Karpas-422 (cell line): ENCODE data around the gene NAV2. TPM values are rescaled to one million over a fixed set of nuclear protein-coding genes. Genes with fewer than 3 reads are reported as not detected.

ENCODE experiments used
- DNase-seq: peaks from one replicate; pipeline ENCODE4 v3.0.0-alpha.2; 2015
- H2AFZ ChIP-seq: fragments of 200-600 bp; sonication (generic); 2 replicates; pipeline ENCODE4 v1.6.1; 2014; ENCODE audit warnings: antibody characterized with exemption, low read length, mixed read lengths
- H3K27ac ChIP-seq: fragments of 200-600 bp; sonication (generic); 2 replicates; pipeline ENCODE4 v1.5.1; 2014; ENCODE audit warnings: mild to moderate bottlenecking, low read length, moderate library complexity
- H3K27me3 ChIP-seq: fragments of 200-600 bp; sonication (generic); 2 replicates; pipeline ENCODE4 v1.6.1; 2014; ENCODE audit warnings: low read length, mixed read lengths
- H3K36me3 ChIP-seq: fragments of 200-600 bp; sonication (generic); 2 replicates; pipeline ENCODE4 v1.6.1; 2014; ENCODE audit warnings: low read length, mixed read lengths; ENCODE audit not compliant: insufficient read depth
- H3K4me1 ChIP-seq: fragments of 200-600 bp; sonication (generic); 2 replicates; pipeline ENCODE4 v1.6.1; 2014; ENCODE audit warnings: mild to moderate bottlenecking, low read length, mixed read lengths
- H3K4me2 ChIP-seq: fragments of 200-600 bp; sonication (generic); 2 replicates; pipeline ENCODE4 v1.6.1; 2014; ENCODE audit warnings: low read length, low read depth, mild to moderate bottlenecking; ENCODE audit not compliant: poor library complexity, severe bottlenecking
- H3K4me3 ChIP-seq: fragments of 200-600 bp; sonication (generic); 2 replicates; pipeline ENCODE4 v1.5.1; 2014; ENCODE audit warnings: mild to moderate bottlenecking, antibody characterized with exemption, low read length, mixed read lengths
- H3K79me2 ChIP-seq: fragments of 200-600 bp; sonication (generic); 2 replicates; pipeline ENCODE4 v1.6.1; 2014; ENCODE audit warnings: mild to moderate bottlenecking, low read length, mixed read lengths
- H3K9ac ChIP-seq: fragments of 200-600 bp; sonication (generic); 2 replicates; pipeline ENCODE4 v1.6.0; 2014; ENCODE audit warnings: low read length
- H3K9me2 ChIP-seq: fragments of 200-600 bp; sonication (generic), shearing (Covaris generic); replicated peaks from 2 replicates; pipeline ENCODE4 v1.6.0; 2014; ENCODE audit warnings: mild to moderate bottlenecking, low read length, moderate library complexity; ENCODE audit not compliant: insufficient read depth
- H3K9me3 ChIP-seq: fragments of 300-700, 200-600 bp; sonication (generic); 2 replicates; pipeline ENCODE4 v1.6.1; 2014; ENCODE audit warnings: low read length, mixed read lengths
- H4K20me1 ChIP-seq: fragments of 200-600 bp; sonication (generic); 2 replicates; pipeline ENCODE4 v1.6.1; 2014; ENCODE audit warnings: mild to moderate bottlenecking, antibody characterized with exemption, low read length, low read depth; ENCODE audit not compliant: insufficient read depth
- total RNA-seq: library from RNA; depleted of rRNA; stranded (reverse); fragments of >200 nt; shearing (Covaris generic); gene quantifications from 2 replicates; pipeline ENCODE4 v1.2.3, GENCODE V29; 2014; ENCODE audit warnings: low replicate concordance

Gene NAV2
- total RNA-seq, 1 experiment from 2014 or later: not detected

DNA sequence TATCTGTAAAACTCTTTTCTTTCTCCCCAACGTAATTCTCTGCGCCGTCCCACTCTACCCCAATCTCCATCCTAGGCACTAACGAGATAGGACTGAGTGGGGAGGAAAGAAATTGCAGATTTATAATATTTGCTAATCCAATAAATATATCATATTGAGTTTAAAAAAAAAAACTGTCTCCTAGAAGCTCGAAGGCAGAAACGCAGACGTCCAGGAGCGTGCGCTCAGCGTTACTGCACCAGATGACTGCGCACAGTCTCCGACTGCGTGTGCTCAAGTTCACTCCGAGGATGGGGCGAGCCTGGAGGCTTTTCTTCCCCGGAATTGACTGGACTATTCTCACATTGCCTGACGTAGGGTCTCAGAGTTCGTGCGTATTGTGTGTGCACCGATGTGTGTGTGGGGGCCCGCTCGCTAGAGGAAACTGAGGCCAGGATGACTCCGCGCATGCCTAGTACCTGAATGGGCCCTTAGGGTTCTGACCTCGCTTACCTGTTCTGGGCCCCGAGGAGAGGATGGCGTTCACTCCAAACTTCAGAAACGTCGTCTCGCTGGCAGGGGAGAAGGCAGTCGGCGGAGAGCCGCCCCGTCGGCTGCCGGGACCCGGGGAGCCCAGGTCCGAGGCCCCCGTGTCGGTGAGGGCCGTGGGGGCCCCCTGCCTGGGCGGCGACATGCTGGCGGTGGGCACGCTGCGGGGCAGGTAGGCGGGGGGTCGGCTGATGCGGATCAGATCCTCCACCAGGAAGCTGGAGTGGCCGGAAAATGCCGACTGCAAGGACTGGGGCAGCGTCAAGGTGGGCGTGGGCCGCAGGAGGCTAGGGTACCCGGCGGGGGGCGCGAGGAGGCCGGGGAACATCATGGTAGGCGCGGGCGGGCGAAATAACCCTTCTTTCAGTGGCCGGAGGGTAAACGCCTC lies 447.1 kb downstream of the NAV2 start:
- H3K36me3 ChIP-seq: no peaks in the 10 kb centered on the region
- H3K9ac ChIP-seq: no peak overlapping the region
- no peak overlapping the region for H3K4me2 ChIP-seq
- no peaks in the 10 kb centered on the region for H3K27me3 ChIP-seq
- H3K4me3 ChIP-seq: no peak overlapping the region
- no peaks in the 10 kb centered on the region for H3K4me1 ChIP-seq
- H3K27ac ChIP-seq: no peak overlapping the region
- H2AFZ ChIP-seq: no peak overlapping the region
- no peak for DNase-seq
- H4K20me1 ChIP-seq: no peaks in the 10 kb centered on the region
- no peaks in the 10 kb centered on the region for H3K9me3 ChIP-seq
- H3K79me2 ChIP-seq: no peaks in the 10 kb centered on the region
- no peaks in the 10 kb centered on the region for H3K9me2 ChIP-seq

DNA sequence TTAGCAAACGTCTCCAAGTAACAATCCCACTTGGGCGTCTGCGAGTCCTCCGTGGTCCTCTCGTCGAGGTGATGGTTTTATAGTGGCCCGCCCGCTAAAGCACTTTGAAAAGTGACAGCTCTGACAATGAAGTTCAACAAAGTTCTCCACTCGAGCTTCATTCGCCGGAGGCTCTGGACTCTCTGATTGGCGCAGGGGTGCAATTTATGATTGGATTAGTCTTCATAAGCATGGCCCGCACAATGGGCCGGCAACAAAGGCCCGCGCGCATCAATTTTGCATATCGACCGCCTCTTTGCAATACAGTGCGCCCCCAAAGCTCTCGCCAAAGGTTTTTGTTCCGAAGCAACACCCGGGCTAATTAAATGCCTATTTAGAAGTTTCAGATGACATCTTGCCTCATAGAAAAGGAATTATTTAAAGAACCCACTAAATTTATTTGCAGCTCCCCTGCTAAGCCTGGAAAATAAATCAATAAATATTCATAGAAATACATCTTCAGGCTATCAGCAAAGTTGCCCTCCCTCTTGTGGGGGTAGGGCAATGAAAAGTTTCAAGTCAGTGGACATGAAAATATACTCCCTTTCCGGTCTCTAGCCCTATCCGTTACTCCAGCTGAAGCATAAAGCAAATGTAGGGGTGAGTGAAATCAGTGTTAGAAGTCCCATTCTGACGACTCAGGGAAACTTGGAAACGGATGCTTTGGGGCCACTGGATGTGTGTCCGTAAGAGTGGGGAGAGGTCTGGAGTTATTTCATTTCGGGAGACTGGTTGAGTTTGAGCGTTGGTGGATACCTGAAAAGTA lies 448.0 kb downstream of the NAV2 start, which contains the start of gene DBX1:
TSS of gene DBX1 (minus strand) at position 51 of the 805 bp plus-strand sequence. CDS start 151 bp downstream, outside the sequence.
- no peak within 1 kb of the TSS for H3K4me3 ChIP-seq
- H4K20me1 ChIP-seq: no peaks in the 10 kb centered on the region
- H3K79me2 ChIP-seq: no peaks in the 10 kb centered on the region
- no peak within 1 kb of the TSS for H2AFZ ChIP-seq
- H3K4me1 ChIP-seq: no peaks in the 10 kb centered on the region
- H3K9me3 ChIP-seq: no peaks in the 10 kb centered on the region
- no peaks in the 10 kb centered on the region for H3K36me3 ChIP-seq
- no peaks in the 10 kb centered on the region for H3K9me2 ChIP-seq
- no peaks in the 10 kb centered on the region for H3K27me3 ChIP-seq
- H3K27ac ChIP-seq: no peak within 1 kb of the TSS
- H3K4me2 ChIP-seq: no peak within 1 kb of the TSS
- no peak for DNase-seq
- H3K9ac ChIP-seq: no peak within 1 kb of the TSS

DNA sequence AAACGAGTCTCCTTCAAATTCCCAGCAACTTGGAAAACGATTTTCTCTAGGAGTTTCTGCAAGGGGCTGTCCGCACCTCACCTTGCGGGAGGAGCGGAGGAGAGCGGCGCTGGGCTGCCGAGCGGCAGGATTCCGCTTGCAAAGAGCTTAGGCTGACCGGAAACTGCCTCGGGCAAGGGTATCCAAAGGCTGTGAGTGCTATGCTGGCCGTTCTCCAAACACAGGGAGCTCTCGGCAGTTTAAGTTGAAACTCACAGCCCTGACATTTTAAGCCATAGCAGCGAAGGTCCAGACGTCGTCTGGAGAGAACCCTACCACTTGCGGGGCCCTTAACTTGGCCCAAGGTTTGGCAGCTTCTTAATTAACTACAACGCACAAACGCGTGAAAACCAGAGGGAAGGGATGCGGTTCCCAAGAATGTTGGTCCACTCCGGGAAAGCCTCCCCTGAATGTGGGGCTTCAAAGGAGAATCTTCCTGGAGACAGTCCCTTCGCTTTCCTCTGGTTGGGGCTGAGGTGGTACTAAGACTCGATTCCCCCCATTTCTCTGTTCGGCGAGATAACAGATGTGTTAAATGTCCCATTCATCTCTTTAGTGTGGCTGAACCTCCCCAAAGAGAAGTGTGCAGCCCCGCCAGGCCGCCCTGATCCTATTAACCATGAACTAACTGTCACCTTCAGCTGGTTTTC lies 448.7 kb downstream of the NAV2 start:
- Histone ChIP-seq H3K27me3 (no peaks in the 10 kb centered on the region), H4K20me1 (no peaks in the 10 kb centered on the region), H3K4me1 (no peaks in the 10 kb centered on the region), H3K9me2 (no peaks in the 10 kb centered on the region), H3K27ac (no peak overlapping the region), H3K36me3 (no peaks in the 10 kb centered on the region), H2AFZ (no peak overlapping the region), H3K4me3 (no peak overlapping the region), H3K9me3 (no peaks in the 10 kb centered on the region), H3K4me2 (no peak overlapping the region), H3K79me2 (no peaks in the 10 kb centered on the region), H3K9ac (no peak overlapping the region)
- DNase-seq: no peak

DNA sequence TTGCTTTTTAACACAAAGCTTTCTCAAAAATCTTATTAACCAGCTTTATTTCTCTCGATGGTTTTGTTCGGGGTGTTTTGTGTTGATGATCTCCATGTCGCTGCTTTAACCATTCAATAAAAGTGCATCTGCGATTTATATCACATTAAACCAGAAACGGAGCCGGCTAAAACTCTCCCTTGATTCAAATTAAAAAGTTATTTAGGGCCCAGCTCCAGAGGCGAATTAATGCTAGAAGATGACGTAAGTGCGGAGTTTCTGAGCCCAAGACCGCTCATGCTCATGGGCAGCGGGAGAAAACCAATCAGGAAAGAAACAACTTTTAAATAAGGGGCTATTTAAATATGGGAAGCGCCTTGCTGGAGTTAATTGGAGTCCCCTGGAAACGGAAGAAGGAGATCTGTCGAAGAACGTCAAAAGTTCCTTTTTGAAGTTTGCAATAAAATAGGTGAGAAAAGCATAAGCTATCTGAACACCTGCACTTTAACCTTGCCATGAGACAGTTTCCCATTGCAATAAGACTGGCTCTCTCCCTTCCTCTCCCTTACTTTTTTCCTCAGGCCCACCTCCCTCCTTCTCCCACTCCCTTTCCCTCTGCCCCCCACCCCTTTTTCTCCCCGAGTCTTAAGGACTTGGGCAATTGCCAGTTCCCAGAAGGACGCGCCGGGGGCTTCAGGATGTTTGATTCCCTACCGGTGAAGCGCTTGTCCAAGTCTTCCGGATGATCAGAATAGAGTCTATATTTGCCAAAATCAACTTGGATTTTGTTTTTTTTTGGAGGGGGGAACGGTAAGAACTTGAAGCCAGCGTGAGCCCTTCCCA lies 449.5 kb downstream of the NAV2 start:
- Histone ChIP-seq H3K4me1 (no peaks in the 10 kb centered on the region), H3K9me3 (no peaks in the 10 kb centered on the region), H3K27ac (no peak overlapping the region), H3K36me3 (no peaks in the 10 kb centered on the region), H3K27me3 (no peaks in the 10 kb centered on the region), H3K4me2 (no peak overlapping the region), H3K9ac (no peak overlapping the region), H3K9me2 (no peaks in the 10 kb centered on the region), H3K4me3 (no peak overlapping the region), H3K79me2 (no peaks in the 10 kb centered on the region), H2AFZ (no peak overlapping the region), H4K20me1 (no peaks in the 10 kb centered on the region)
- no peak for DNase-seq

DNA sequence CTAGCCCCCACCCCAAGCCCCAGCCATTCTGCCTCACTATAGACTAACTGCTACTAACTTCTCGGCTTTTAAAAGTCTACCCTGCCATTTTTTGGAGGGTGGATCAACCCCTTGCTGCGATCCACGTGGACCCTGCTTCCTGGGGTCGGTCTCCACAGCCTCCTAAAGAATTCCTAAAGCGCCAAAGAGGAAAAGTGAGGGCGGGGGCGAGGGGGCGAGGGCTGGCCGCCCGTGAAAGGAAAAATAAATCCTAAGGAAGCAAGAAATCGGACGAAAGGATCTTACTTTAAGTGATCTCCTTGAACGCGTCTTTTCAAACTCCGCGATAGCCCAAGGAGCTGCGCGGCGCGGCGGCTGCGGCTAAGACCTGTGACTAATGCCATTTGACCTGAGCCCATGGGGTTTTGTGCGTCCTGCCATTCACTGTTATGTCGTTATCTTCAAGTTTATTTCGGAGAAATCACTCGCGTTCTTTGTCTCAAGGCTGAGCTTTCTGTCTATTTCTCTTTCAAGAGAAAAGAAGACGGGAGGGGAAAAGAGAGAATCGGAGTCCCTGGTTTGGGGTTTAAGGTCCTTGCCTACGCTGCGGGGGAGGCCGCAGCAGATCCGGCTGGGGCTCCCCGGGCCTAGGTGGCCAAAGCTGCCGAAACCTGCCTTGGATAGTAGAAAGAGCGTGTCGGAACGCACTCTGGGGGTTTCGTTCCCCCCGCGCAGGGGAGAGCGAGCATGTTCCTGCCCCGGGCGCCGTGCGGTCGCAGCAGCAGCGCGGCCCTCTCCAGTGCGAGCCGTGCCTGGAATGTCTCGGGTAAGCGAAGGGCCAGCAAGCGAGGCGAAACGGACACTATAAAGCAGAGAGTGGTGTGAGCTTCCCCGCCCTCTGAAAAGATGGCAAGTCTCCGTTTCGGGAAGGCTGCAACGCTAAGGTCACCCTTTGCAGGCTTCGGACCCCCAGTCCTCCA lies 450.5 kb downstream of the NAV2 start:
- H3K9me2 ChIP-seq: no peaks in the 10 kb centered on the region
- no peak overlapping the region for H2AFZ ChIP-seq
- no peaks in the 10 kb centered on the region for H3K36me3 ChIP-seq
- no peaks in the 10 kb centered on the region for H3K4me1 ChIP-seq
- H4K20me1 ChIP-seq: no peaks in the 10 kb centered on the region
- no peaks in the 10 kb centered on the region for H3K79me2 ChIP-seq
- no peak overlapping the region for H3K4me3 ChIP-seq
- DNase-seq: no peak
- no peaks in the 10 kb centered on the region for H3K27me3 ChIP-seq
- no peaks in the 10 kb centered on the region for H3K9me3 ChIP-seq
- no peak overlapping the region for H3K4me2 ChIP-seq
- no peak overlapping the region for H3K27ac ChIP-seq
- H3K9ac ChIP-seq: no peak overlapping the region

DNA sequence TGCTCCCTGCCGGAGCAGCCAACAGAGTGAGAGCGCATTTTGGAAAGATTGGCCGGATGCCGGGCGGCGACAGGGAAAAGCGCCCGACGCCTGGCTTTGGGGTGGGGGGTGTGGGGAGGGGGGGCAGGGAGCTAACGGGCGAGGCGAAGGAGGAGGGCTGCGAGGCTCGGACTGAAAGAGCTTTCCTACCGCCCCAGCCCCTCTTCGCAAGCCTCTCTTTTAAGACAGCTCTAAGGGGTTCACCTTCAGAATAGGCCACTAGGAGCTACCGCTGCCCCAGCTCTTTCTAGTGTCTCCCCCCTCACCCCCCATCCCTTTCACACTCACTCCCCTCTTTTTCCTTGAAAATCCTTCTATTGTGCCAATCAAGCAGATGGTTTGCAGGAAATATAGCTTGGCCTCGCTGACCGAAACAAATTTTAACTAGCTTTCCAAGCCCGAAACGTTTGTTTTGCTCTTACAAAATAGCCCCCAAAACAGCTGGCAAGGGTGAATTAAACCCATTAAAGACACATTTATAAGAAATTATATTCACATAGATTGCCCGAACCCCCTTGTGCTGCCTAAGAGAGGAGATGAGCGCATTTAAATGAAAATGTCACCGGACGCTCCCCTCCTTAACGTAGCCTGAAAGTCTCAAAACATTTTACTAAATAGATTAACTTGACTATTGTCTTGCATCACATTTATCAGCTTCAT lies 451.3 kb downstream of the NAV2 start:
- no peaks in the 10 kb centered on the region for H3K9me2 ChIP-seq
- no peak overlapping the region for H2AFZ ChIP-seq
- no peak overlapping the region for H3K9ac ChIP-seq
- no peak for DNase-seq
- no peaks in the 10 kb centered on the region for H3K36me3 ChIP-seq
- no peak overlapping the region for H3K4me2 ChIP-seq
- H3K79me2 ChIP-seq: no peaks in the 10 kb centered on the region
- no peak overlapping the region for H3K27ac ChIP-seq
- H3K4me1 ChIP-seq: no peaks in the 10 kb centered on the region; the same call in 1 of the 2 replicates
- H3K4me3 ChIP-seq: no peak overlapping the region
- H4K20me1 ChIP-seq: no peaks in the 10 kb centered on the region
- H3K27me3 ChIP-seq: no peaks in the 10 kb centered on the region
- no peaks in the 10 kb centered on the region for H3K9me3 ChIP-seq
